HG02798 (cell line): Measurements from ENCODE around the gene PLAAT1.

ENCODE experiments used
- ATAC-seq: cut with Tn5 transposase; IDR thresholded peaks from one replicate; pipeline ENCODE4 v1.9.1; 2021; ENCODE audit warnings: mild to moderate bottlenecking; ENCODE audit not compliant: unreplicated experiment, poor library complexity

The PLAAT1 gene

GRCh38 chr3:193240850-193241706 is at the start of gene PLAAT1:
TSS of gene PLAAT1 (plus strand) at chr3:193241222. CDS start at chr3:193255651, 14,429 bp downstream.
- ATAC-seq = peak; percentile 43

- ATAC-seq = no peak
These were observed 46.7 kb upstream of the PLAAT1 start for GRCh38 chr3:193194371-193194770.

DNA sequence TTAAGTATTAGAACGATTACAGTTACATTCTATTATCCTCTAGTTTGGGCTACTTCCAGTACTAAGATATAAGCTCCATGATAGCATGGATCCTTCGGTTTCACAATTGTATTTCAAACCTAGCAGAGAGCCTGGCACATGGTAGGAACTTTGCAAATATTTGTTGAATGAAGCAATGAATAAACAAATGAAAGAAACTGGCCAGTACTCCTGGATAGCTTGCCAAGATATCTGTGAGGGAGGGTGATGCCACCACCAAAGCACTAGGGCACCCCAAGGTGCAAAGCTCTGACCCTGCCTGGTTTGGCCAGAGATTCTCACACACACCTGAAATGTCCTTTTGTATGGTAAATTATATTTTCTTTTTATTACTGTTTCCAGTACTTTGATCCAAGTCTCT is 44.3 kb upstream of the PLAAT1 start:
- no peak for ATAC-seq

- no peak for ATAC-seq
These were observed 33.4 kb upstream of the PLAAT1 start for GRCh38 chr3:193207290-193208273.

DNA sequence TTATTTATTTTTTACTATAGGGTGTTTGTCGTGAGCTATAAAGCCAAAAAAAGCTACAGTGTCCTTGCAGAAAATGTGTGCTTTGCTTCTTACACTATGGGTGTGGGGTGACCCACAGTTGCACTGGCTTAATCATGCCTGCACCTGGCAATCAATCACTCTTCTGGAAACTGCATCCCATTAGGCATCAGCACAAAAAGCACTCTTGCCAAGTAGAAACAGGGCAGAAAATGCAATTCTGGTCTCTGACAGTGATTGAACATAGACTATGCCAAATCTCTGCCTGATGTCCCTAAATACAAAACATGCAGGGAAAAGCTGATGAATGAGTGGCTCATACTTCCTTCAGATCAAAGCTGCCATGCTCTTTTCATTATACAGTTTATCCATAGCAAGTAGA is 30.4 kb upstream of the PLAAT1 start:
- ATAC-seq = no peak

DNA sequence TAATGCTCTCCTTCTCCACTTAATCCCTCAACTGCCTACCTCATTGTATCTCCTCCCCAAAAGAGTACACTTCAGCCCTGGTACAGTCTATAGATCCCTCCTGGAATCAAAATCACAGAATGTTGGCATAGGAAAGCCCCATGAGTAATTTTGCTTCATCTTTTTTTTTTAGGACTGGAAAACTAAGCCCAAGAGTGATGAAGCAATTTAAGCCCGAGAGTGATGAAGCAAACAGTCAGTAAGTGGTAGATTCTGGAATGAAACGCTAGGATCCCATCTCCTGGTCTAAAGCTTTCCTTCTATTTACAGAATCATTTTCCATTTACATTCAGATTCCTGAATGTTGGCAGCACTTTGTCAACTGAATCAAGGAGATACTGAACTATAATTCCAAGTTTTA is 29.8 kb upstream of the PLAAT1 start:
- ATAC-seq = no peak

DNA sequence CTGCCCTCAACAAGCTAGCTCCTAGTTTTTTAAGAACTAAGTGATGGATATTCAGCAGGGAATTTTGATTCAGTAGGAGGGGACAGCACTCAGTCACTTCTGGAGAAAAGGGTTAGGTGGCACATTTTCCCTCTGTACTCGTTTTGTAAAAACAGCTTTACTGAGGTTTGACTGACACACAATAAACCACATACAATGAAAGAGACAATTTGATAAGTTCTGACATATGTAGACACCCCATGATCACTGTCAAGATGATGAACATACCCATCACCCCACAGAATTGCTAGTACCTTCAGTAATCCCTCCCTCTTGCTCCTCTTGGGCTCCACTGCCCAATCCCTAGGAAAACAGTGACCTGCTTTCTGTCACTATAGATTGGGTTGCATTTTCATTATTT is 29.0 kb upstream of the PLAAT1 start:
- ATAC-seq = no peak

- ATAC-seq = no peak
These were observed 28.2 kb upstream of the PLAAT1 start for GRCh38 chr3:193212844-193213243.

- no peak for ATAC-seq
These were observed 26.6 kb upstream of the PLAAT1 start for GRCh38 chr3:193214445-193214844.

DNA sequence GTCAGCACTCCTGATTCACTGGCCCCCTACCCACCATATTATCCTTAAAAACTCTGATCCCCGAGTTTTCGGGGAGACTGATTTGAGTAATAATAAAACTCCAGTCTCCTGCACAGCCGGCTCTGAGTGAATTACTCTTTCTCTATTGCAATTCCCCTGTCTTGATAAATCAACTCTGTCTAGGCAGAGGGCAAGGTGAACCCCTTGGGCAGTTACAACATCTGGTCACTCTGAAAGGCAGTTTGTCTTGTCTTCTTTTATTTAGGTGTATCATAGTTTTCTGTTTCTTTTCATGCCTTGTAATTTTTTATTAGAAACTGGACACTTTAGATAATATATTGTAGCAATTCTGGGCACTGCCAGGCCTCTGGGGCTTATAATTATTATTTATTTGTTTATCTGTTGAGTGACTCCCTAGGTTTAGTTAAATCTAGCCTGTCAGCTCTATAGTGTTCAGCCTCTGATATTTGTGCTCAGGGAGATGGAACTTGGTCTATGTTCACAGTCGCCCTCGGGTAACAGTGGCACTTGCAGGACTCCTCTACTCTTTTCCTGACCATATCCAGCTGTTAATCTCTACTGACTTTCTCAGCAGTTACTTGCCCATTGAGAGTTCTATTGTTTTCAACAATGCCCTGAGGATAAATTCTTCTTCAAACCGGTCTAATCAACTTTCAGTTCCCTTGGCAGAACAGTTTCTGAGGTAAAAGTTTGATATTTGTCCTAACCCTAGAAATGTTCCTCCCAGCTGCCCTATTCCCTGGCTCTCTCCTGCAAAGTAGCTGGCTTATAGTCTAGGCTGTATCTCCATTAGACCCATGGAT is 15.5 kb upstream of the PLAAT1 start:
- no peak for ATAC-seq

GRCh38 chr3:193228206-193228605 is 12.8 kb upstream of the PLAAT1 start:
- ATAC-seq = no peak

- ATAC-seq = no peak
These were observed 11.1 kb upstream of the PLAAT1 start for GRCh38 chr3:193229851-193230420.

- no peak for ATAC-seq
These were observed 10.4 kb upstream of the PLAAT1 start for GRCh38 chr3:193230610-193231009.

- ATAC-seq = no peak
These were observed 9.8 kb upstream of the PLAAT1 start for GRCh38 chr3:193231201-193231600.

- no peak for ATAC-seq
These were observed 4.4 kb upstream of the PLAAT1 start for GRCh38 chr3:193236599-193236998.

DNA sequence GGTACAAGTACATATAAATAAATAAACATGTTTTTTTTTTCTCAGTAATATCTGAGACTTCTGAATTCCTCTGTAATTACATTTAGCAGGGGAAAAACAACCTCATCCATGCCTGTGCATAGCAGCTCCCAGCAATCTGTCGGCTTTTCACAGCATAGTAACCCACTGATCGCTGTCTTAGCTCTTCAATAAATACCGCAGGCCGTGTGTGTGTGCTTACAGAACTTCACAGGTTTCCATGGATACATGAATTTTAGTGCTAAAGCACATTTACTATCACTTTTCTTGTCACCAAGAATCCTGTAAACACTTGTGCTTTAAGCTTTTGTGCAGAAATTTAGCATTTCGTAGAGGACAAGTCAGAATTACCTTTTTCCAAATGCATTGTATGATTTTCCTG is 4.0 kb upstream of the PLAAT1 start:
- ATAC-seq = no peak

DNA sequence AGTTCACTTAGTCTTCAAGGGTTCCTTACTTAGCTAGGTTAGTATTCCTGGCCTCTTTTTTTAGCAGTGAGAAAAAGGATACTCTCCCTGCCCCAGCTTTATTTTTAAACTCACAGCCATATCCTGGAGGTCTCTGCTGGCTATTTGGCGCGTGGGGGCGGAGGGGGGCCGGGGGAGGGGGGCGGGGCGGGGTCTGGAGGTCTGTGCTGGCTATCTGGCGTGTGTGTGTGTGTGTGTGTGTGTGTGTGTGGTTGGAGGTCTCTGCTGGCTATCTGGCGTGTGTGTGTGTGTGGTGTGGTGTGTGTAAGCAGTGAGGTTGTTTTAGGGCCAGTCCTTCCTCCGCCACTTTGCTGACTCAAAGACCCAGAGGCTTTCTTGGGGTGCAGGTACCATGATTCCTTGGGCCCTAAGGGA is 579 bp upstream of the PLAAT1 start:
- no peak for ATAC-seq

DNA sequence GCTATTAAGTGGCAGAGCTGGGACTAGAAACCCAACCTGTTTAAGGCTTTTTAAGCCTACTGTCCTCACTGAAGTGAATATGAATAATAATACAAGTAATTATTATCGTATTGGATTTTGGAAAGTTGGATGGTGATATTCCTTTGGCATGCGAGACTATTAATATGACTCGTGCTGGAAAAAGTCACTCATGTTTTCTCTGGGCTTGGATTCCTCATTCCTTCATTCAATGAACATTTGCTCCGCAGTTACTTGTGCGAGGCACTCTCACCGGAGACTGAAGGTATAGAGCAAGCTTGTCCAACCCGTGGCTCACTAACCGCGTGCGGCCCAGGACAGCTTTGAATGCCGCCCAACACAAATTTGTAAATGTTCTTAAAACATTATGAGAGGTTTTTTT is 694 bp downstream of the PLAAT1 start:
- ATAC-seq = no peak

GRCh38 chr3:193243571-193243970 is 2.5 kb downstream of the PLAAT1 start:
- ATAC-seq = no peak
